Kidney glomerular epithelial cell (primary cell): Measurements from ENCODE around the gene ZSWIM2.
A peak's percentile ranks its signal among the peaks of the same experiment; 100 is the strongest.
"Not testable (repeated sequence)": the region's sequence is repeated elsewhere in the genome, so short reads cannot be mapped to it uniquely, and the experiment has no call there.

ENCODE experiments used
- DNase-seq: peaks from one replicate; lab custom pipeline; 2025; lab: John Stamatoyannopoulos, UW

ZSWIM2 gene

GRCh38 chr2:186848873-186849578 is at the start of gene ZSWIM2:
TSS of gene ZSWIM2 (minus strand) at chr2:186849170. CDS start at chr2:186849130, 40 bp downstream.
- DNase-seq = peak; percentile 67

DNA sequence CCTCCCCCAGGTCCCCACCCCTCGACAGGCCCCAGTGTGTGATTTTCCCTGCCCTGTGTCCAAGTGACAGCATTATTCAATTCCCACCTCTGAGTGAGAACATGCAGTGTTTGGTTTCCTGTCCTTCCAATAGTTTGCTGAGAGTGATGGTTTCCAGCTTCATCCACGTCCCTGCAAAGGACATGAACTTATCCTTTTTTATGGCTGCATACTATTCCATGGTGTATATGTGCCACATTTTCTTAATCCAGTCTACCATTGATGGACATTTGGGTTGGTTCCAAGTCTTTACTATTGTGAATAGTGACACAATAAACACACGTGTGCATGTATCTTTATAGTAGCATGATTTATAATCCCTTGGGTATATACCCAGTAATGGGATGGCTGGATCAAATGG is 47.2 kb upstream of the ZSWIM2 start:
- DNase-seq = not testable (repeated sequence)

GRCh38 chr2:186895451-186895850 is 46.5 kb upstream of the ZSWIM2 start:
- no peak for DNase-seq

GRCh38 chr2:186894478-186894877 is 45.5 kb upstream of the ZSWIM2 start:
- no peak for DNase-seq

GRCh38 chr2:186892821-186893220 is 43.9 kb upstream of the ZSWIM2 start:
- DNase-seq = no peak

- DNase-seq = no peak
These were observed 42.2 kb upstream of the ZSWIM2 start for GRCh38 chr2:186891185-186891621.

- no peak for DNase-seq
These were observed 40.3 kb upstream of the ZSWIM2 start for GRCh38 chr2:186889101-186889879.

DNA sequence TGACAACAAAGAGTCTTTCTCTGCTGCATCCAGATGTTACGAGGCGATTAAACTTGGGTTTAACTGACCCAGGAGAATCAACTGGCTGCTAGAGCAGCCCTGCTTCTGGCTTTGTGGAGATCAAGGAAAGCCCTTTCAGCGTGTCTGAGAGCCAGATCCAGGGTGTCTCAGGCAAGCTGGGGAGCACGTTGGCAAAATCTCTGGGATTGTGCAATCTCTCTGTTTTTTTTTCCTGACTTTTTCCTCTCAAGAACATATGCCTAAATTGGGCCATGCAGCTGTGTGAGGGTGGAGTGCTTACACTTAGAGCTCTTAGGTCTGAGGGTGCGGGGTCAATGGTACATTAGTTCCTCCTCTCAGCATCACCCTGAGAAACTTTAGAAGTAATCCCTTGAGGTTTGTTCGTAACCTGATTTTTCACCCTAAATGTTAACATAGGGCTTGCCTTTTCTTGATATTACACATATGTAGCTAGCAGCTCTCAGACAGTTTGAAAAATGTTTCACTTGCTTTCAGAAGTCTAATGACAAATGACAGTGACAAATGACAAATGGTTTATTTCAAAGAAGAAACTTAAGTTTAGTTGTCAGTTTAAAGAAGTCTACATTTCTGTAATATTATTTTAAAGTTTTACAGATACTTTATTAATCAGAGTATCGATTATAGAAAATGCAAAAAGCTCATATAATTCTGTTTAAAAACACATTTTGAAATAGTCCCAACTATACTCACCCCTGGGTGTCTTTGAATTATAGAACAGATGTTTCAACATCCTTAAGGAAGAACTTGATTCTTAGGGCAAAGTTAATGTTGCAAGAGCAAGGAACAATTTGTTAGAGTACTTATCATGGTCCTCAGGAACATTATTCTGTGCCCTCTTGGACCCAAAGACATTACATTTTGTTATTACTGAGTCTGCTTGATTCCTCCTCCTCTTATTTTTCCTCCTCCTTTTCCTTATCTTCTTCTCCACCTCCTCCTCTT is 38.4 kb upstream of the ZSWIM2 start:
- DNase-seq = no peak

- no peak for DNase-seq
These were observed 35.6 kb upstream of the ZSWIM2 start for GRCh38 chr2:186884587-186884986.

GRCh38 chr2:186883666-186884065 is 34.7 kb upstream of the ZSWIM2 start:
- DNase-seq = no peak

DNA sequence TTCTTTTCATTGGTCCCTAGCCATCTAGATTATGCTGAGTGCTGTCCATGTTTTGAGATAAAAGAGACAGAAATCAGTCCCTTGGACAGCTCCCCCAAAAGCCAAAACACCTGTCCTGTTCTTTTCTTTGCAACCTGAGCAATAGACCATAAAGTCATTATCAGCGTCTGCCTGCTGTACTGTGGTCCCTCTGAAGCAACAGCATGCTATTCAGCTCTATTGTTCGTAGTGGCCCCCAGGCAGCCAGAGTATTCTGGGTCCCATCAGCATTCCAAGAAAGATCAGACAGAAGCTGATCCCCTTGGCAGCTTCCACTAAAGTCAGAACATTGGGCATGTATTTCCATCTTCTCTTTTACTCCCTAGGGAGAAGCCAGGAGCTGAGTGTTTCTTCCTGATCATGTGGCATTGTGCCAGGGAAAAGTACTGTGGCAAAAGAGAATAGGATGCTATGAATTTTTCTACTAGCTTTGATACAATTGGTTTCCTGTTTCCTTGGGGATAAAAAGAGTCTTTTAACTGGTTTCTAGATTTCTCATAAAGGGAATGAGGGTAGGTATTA is 33.6 kb upstream of the ZSWIM2 start:
- DNase-seq = no peak

- DNase-seq = no peak
These were observed 32.7 kb upstream of the ZSWIM2 start for GRCh38 chr2:186881660-186882059.

- no peak for DNase-seq
These were observed 30.3 kb upstream of the ZSWIM2 start for GRCh38 chr2:186879312-186879711.

DNA sequence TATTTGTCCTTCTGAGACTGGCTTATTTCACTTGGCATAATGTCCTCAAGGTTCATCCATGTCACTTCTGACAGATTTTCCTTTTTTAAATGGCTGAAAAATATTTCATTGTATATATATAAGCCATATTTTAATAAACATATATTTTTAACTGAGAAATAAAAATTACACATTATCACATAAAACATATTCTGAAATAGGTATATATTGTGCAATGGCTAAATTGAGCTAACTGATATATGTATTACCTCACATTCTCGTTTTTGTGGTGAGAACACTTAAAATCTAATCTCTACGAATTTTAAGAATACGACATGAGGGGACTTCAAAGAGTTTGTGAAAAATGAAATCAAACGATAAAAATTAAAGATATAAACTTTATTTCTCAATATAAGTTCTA is 25.7 kb upstream of the ZSWIM2 start:
- no peak for DNase-seq

DNA sequence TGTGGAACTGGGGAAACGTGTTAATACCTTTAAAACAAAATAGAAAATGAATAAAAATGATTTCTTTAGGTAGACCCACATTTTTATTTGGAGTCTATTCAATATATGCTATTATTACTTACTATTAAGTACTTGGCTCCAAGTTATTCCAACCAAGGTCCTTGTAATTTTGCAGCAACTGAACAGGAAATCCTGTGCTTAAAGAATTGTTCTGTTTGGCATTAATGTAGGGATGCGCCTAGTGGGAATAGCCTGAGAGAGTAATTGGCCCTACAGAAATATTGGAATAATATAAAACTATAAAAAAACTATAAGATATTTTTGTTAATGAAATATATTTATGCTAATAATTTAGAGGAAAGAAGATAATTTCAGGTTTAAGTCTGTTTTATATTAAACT is 22.9 kb upstream of the ZSWIM2 start:
- no peak for DNase-seq

GRCh38 chr2:186868344-186868743 is 19.4 kb upstream of the ZSWIM2 start:
- DNase-seq = no peak

- DNase-seq = peak; percentile 25
These were observed 14.1 kb upstream of the ZSWIM2 start for GRCh38 chr2:186862869-186863709.

DNA sequence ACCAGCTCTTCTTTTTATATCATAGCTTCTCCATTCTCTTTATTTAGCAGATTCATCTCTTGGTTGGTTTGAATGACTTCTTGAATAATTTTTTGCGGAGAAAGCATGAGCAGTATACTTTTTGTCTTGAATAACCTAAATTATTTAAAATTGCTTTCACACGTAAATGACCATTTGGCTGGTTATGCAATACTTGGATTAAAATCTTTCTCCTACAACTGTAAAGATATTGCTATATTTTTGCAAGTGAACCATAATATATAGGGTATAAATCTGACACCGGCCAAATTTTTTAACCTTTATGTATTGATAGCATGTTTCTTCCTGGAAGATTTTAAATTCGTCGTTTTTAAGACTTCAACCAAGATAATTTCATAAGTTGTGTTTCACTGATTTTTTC is 6.2 kb upstream of the ZSWIM2 start:
- no peak for DNase-seq

- DNase-seq = peak; percentile 13
These were observed 5.0 kb upstream of the ZSWIM2 start for GRCh38 chr2:186853951-186854350.

DNA sequence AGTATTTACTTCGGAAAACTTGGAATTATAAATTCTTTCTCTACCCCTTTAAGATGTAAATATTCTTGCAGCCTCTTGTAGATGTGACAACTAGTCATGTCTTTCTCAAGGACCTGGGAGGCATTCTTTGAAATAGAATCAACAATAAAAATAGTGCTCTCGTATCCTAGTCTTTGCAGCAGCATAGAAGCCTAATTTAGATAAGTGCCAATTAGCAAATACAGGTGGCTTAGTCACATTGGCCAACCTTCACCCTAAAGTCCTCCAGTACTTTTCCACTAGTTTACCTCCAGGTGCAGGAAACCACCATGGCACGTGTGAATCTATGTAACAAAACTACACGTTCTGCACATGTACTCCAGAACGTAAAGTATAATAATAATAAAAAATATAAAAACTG is 3.5 kb upstream of the ZSWIM2 start:
- no peak for DNase-seq

GRCh38 chr2:186842373-186842772 is 6.6 kb downstream of the ZSWIM2 start:
- no peak for DNase-seq
